ENCODE measurements around the gene ARIH2.

Gene ARIH2

GRCh38 chr3:48918388-48919214 is at the start of gene ARIH2:
ARIH2 (plus strand) TSS chr3:48918842; CDS start chr3:48927559, 8,717 bp downstream.
- no peak for TF ChIP-seq CTCF (IDR thresholded peaks at IDR 0.05)
- H3K4me3 ChIP-seq = peak within 1 kb of the TSS; percentile 92
- peak; percentile 94 for DNase-seq (ENCODE audit: low spot score)
- peak within 1 kb of the TSS; percentile 87 to 97 for H3K27ac ChIP-seq

- Histone ChIP-seq H3K27ac (no peak overlapping the region), H3K4me3 (no peak overlapping the region)
- DNase-seq (ENCODE audit: low spot score) = no peak
- TF ChIP-seq CTCF (IDR thresholded peaks at IDR 0.05) = no peak
These were observed 41.0 kb upstream of the ARIH2 start for GRCh38 chr3:48877671-48878070.

DNA sequence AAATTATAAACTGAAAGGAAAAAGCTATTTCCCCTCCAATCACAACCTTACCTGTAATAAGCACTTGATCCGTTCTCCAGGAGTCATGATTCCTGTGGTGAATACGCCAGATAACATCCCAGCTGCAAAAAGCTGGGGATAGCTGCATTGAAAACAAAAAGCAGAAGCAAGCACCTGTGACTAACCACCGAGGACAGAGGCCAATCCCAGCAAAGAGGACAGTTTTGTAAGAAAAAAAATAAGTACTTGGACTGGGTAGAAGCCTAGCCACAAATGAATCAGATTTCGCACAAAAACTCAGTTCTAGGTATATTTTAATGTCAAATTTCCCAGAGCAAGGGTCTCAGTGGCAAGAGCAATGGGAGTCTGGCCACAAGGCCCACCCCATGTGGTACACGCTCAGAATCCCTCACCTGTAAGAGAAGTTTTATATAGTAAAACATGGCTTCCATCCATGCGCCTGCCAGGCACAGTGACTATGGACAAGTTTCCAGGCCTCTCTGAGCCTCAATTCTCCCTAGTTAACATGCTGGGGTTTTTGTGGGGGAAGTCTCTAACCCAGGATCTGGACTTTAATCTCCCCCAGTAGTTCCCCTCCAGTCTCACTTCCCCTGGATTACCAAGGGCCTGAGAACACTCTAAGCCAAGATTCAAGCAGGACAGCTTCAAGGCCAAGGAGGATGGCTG is 39.2 kb upstream of the ARIH2 start:
- Histone ChIP-seq H3K4me3 (no peak overlapping the region), H3K27ac (no peak overlapping the region)
- no peak for TF ChIP-seq CTCF (IDR thresholded peaks at IDR 0.05)
- DNase-seq (ENCODE audit: low spot score) = no peak

GRCh38 chr3:48879994-48880377 is 38.7 kb upstream of the ARIH2 start:
- DNase-seq (ENCODE audit: low spot score) = no peak
- TF ChIP-seq CTCF (IDR thresholded peaks at IDR 0.05) = no peak
- H3K27ac ChIP-seq = no peak overlapping the region

GRCh38 chr3:48881006-48881405 is 37.6 kb upstream of the ARIH2 start:
- no peak for TF ChIP-seq CTCF (IDR thresholded peaks at IDR 0.05)
- no peak for DNase-seq (ENCODE audit: low spot score)
- Histone ChIP-seq H3K27ac (no peak overlapping the region), H3K4me3 (no peak overlapping the region)

More at GRCh38 chr3:48879994-48880377, 38.7 kb upstream of the ARIH2 start:
- no peak overlapping the region for H3K4me3 ChIP-seq

- DNase-seq (ENCODE audit: low spot score) = no peak
- TF ChIP-seq CTCF (IDR thresholded peaks at IDR 0.05) = no peak
These were observed 37.0 kb upstream of the ARIH2 start for GRCh38 chr3:48881652-48882114.

More at GRCh38 chr3:48881652-48882114, 37.0 kb upstream of the ARIH2 start:
- Histone ChIP-seq H3K4me3 (no peak overlapping the region), H3K27ac (no peak overlapping the region)

All from coronary artery (tissue), 2 donors.